ENCODE data around the gene ABCA2.

The ABCA2 gene

DNA sequence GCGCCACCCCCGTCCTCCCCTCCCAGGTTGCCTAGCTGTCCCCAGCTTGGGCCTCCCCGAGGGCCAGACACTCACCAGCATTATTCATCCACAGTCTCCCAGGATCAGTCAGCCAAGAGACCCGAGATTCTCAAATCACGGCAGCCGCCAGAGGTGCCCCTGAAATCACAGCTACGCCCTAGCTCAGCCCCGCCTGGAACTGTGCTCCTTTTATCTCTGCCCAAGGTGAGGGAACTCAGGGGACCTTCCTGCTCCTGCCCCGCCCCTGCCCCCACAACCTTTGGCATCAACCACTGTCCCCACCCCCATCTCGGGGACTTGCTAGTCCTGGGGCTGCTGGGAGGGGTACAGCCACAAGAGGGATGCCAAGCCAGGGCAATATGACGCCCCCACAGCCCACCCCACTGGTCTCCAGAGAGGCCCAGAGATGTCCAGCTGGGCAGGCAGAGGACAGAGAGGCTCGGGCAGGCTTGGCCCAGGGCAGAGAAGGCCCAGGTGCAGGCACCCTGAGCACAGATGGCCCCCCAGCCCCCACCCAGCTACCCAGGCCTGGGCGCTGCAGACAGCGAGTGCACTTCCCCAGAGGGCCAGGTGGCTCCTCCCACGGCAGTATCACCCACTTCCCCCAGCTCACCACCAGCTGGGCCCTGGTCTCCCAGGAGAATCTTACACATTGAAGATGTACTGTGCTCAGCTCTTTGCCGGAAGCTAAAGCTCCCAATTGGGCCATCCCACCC lies 4.0 kb upstream of the ABCA2 start, which contains the start of gene FUT7:
Gene FUT7 (minus strand): TSS at position 185 of the 737 bp plus-strand sequence. CDS start 97 bp downstream, at position 88.
- DNase-seq (ENCODE audit: low read depth in 4 of 4, low spot score in 1 of 4), result no peak

DNA sequence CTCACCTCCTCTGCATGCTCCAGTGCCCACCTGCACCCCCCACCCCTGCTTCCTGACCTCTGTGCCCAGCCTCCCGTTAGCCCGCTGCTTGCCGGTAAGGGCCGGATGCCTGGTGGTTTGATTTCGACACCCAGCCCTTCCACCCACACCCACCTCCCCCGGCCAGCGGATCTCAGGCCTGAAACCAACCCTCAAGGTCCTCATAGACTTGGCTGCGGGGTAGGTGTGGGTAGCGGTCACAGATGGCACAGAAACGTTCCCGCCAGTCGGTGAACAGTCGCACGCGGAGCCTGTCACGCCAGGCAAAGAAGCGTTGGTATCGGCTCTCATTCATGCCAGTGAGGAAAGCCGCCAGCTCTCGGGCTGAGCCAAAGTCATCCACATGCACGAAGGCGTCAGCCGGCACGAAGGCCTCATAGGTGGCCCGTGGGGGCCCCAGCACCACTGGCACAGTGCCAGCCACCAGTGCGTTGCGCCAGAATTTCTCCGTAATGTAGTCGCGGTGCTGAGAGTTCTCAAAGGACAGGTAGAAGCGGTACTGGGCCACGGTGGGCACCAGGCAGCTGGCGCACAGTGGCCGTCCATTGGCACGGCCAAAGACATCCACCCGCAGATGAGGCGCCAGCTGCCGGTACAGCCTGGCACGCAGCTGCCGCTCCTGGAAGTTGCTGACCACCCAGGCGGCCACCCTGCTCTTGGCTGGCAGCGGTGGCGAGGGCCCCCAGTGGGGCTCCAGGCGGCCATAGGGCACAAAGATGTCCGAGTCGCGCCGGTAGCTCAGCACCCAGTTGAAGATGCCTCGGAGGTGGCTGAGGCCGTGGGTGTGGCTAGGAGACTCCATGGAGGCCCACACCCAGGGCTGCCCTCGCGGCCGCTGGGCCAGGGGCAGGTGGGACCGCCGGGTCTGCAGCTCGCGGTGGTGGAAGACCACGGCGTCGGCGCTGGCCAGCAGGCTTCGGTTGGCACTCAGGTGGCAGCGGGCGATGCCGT lies 2.8 kb upstream of the ABCA2 start:
- DNase-seq (ENCODE audit: low read depth in 4 of 4, low spot score in 1 of 4), result peak in 1 of 4 experiments; percentile 33

DNA sequence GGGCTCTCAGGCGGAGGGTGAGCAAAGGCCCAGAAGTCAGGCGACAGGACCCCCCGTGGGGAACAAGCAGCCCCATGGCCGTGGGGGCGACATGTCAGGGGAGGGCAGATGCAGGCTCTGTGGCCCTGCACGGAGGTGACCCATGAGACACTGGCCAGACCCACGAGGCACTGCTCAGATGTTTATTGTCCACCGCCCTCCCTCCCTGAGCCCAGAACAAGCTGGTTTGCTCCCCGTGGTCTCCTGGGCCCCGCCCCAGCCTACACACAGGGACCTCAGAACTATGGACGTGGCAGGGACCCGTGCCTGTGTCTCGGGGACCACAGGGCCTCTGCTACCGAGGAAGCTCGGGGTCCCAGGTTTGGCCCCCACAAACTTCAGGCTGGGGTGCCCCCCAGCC lies 2.0 kb upstream of the ABCA2 start:
- no peak for DNase-seq (ENCODE audit: low read depth in 4 of 4, low spot score in 1 of 4)

DNA sequence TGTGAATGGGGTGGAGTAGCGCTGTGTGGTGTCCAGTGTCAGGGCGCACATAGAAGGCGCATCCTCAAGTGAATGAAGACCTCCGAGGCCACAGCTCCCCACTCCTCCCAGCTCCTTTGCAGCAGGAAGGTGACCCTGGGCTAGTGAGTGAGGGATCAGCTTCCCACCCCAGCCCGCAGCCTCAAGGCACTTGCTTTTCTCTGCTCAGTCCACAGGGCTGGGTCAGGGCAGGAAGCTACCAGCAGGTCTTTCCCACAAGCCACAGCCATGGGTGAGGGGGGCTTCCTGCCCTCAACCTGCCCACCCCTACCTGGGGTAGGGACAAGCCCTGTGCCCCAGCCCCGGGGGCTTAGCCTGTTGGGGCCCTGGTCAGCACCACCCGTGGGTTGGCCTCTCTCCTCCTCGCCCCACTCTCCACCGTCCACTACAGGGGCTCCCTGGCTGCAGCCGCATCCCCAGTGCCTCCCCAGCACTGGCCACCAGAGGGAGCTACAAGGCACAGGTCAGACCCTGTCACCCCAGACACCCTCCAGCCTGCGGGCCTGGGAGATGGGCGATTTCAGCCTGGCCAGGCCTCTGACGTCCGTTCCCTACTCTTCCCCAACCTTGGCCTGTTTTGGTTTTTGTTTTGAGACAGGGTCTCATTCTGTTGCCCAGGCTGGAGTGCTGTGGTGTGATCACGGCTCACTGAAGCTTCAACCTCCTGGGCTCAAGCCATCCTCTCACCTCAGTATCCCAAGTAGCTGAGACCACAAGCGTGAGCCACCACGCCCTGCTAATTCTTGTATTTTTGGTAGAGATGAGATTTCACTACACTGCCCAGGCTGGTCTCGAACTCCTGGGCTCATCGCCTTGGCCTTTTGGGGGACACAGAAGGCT lies 1.3 kb upstream of the ABCA2 start:
- DNase-seq (ENCODE audit: low read depth in 4 of 4, low spot score in 1 of 4), result peak; percentile 55 to 68 (median 62)

DNA sequence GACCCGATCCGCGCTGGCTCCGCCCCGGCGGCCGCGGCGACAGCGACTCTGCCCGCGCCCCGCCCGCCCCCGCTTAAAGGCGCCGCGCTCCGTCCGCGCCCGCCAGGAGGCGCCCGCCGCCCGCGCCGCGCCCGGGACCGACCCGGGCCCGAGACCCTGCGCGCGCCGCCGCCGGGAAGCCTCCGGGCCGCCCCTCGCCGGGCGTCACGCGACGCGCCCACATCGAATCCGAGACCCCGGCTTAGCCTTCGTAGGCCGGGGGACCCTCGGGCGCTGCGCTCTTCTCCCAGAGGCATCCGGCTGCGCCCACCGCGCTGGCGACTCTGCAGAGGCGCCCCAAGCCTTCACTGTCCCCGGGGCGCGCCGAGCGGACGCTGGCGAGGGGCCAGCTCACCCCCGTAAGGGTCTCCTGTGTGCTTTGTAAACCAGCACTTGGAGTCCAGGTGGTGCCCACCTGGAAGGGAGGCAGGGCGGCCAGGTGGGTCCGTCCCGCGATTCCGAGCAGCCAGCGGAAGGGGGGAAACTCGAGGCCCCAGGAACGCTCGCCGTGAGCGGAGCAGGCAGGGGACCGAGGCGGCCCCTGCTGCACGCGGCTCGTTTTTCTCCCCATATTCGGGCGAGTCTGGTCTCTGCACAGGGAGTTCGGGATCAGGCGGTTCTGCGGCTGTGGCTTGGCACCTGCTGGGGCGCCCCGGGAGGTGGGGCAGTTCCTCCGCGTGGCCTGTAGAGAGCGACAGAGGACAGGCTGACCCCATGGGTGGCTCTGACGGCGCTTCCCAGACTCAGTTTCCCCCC lies 423 bp upstream of the ABCA2 start:
- peak in 2 of 4 experiments; percentile 44 to 54 for DNase-seq (ENCODE audit: low read depth in 4 of 4, low spot score in 1 of 4)

DNA sequence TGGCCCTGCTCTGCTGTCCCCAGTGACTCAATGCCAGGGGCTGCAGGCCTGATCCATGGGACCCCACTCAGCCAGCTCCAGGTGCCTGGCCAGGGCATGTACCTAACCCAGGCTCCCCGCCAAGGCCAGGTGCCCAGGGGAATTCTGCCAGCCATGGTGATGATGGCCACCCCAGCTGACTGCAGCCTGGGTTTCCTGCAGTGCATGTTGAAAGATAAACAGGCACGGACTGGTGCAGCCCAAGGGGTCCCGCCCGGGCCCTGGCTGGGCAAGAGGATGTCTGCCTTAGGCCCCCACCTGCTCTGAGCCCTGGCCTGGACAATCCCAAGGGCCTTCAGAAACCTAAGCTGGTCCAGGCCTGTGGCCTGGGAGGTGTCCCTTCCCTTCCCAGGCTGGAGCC lies 1.2 kb downstream of the ABCA2 start:
- DNase-seq (ENCODE audit: low read depth in 4 of 4, low spot score in 1 of 4), result no peak

DNA sequence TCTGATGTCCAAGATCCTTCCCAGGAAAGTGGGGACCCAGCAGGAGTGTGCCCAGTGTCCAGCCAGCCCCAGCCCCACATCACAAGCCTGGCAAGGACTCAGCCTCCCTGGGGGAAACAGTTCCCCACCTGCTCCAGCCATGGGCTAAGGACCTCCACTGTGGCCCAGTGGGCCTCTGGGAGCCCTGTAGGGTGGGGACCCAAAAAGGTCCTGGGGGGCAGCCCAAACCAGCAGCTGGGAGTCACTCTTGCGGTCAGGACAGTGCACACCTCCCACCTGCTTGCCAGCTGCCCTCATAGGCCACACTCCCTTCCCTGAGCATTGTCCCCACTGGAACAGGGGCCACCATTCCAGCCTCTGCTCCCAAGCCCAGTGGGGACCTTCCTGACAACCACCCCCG lies 1.7 kb downstream of the ABCA2 start:
- no peak for DNase-seq (ENCODE audit: low read depth in 4 of 4, low spot score in 1 of 4)

DNA sequence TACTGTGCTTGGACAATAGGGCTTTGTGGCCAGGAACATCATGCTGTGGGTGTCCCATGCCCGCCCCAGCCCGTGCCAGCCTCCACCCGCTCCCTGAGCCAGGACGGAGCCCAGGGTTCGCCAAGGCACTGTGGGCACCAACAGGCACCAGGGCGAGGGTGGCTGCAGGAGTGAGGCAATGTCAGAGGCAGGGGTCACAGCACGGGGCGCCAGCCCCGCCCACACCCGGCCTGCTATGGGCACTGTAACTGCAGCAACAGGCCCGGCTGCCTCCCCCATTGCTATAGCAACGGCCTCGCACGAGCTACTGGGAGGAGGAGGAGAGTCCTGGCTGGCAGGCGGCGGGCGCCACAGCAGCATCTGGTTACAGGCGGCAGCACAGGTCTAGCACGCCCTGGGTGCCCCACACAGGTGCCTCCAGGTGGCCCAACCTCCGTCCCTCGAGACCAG lies 2.5 kb downstream of the ABCA2 start:
- no peak for DNase-seq (ENCODE audit: low read depth in 4 of 4, low spot score in 1 of 4)

DNA sequence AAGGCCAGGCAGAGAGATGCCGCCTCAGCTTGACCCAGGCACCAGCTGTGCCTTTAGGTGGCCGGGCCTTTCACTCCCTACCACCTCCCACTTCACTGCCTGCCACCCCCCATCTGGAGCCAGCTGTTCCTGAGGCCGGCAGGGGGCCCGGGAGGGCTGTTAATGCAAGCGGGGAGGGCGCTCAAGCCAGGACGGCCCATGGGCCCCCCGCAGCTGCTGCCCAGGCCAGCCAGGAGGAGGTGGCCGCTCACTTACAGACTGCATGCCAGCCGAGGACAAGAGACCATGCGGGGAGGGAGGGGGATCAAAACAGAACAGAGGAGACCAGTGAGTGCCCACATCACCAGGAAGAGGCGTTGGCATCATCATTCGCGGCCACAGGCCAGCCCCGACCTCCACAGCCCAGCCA lies 4.5 kb downstream of the ABCA2 start:
- no peak for DNase-seq (ENCODE audit: low read depth in 4 of 4, low spot score in 1 of 4)

DNA sequence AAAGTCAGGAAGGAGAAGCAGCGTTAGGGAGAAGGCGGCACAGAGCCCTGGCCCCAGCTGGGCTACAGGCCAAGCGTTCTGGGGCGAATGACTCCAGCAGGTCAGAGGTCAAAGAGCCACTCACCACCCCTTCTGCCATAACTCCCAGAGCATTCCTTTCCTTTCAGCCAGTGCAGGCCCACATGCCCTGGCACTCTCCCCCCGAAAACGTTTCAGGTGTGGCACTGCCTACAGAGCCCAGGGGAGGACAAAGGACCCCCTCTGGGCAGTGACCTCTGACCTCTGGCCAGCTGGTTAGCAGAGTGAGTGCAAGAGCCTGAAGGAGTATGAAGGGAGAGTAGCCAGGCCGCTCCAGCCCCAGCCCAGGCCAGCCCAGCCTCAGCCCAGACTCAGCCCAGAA lies 4.9 kb downstream of the ABCA2 start:
- DNase-seq (ENCODE audit: low read depth in 4 of 4, low spot score in 1 of 4), result no peak

DNA sequence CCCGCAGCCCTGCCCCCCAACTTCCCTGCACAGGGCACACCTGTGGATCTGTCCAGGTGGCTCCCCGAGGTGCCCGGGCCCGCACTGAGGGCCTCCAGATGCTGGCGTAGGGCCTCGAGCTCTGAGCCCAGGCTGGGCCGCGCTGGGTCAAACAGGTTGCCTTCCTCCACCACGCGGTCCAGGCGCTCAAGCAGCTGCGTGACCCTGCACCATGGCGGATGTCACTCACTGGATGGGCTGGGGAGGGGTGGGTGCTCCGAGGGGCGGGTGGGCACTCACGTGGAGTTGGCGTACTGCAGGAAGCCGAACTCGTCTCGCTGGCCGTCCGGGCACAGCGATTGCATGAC lies 5.4 kb downstream of the ABCA2 start:
- no peak for DNase-seq (ENCODE audit: low read depth in 4 of 4, low spot score in 1 of 4)

DNA sequence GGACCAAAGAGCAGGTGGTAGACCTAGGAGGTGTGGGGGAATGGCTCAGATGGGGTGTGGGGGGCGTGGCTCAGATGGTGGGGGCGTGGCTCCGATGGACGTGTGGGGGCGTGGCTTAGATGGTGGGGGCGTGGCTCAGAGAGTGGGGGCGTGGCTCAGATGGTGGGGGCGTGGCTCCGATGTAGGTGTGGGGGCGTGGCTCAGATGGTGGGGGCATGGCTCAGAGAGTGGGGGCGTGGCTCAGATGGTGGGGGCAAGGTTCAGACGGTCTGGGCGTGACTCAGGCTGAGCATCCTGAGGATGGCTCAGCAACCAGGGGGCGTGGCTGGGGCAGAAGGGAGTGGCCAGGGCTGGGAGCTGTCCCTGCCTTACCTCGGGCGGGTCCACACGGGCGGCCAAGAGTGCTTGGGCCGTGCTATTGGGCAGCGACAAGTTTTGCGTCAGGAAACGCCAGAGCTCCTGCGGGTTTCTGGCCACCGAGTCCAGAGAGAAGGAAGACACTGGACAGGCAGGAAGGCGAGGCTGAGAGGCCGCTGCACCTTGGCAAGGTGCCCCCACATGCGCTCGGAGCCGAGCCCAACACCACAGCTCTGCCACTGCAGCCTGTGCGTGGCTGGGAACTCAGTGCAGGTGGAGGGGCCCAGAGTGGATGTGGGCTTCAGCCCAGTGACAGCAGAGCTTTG lies 5.9 kb downstream of the ABCA2 start:
- peak; percentile 49 to 81 (median 58) for DNase-seq (ENCODE audit: low read depth in 4 of 4, low spot score in 1 of 4)

DNA sequence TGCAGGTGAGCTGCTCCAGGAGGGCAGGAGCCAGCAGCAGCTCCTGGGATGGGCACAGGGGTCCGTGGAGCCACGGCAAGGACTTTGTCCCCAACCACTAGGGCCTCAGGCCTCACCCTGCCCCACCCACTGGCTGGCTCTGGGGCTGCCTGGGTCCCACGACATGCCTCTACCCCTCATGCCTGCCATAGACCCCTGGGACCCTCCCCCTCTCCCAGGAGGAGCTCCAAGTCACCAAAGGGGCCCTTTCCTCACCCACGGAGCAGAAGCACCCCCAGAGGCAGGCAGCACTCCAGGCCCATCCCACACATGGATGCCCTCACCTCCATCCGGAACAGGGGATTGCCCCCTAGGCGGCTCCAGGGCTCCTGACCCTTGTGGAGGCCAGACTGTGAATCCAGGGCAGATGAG lies 6.5 kb downstream of the ABCA2 start:
- no peak for DNase-seq (ENCODE audit: low read depth in 4 of 4, low spot score in 1 of 4)

DNA sequence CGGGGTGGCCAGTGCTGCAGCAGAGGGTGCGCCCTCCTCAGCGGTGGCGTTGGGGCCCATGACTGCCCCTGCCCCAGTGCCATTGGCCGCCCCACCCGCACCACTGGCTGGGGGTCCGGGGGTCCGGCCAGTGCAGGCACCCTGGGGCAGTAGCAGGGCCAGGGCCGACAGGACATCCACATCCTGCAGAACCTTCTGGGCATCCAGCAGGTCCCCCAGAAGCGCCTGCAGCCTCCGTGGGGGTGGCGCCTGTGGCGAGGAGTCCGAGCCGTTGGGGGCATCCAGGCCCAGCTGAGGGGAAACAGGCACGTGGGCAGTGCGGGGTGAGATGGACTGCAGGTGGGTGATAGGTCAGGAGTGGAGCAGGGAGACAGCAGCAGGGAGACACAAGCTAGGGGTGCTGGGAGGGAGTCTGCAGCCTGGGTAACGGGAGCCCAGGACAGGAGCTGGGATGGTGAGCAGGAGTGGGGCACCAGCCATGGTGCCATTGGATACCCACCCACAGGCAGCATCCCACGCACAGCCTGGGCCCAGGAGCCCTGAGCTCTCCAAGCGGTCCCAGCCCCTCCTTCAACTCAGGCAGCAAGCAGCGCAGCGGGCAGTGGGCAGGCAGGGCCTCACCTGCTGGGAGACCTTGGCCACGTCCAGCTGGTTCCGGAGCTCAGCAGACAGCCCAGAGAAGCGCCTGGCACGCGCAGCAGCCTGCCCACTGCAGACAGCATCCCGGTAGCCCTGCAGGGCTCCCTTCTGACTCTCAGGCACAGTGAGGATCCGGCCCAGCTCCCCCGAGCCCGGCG lies 7.1 kb downstream of the ABCA2 start:
- DNase-seq (ENCODE audit: low read depth in 4 of 4, low spot score in 1 of 4), result no peak

DNA sequence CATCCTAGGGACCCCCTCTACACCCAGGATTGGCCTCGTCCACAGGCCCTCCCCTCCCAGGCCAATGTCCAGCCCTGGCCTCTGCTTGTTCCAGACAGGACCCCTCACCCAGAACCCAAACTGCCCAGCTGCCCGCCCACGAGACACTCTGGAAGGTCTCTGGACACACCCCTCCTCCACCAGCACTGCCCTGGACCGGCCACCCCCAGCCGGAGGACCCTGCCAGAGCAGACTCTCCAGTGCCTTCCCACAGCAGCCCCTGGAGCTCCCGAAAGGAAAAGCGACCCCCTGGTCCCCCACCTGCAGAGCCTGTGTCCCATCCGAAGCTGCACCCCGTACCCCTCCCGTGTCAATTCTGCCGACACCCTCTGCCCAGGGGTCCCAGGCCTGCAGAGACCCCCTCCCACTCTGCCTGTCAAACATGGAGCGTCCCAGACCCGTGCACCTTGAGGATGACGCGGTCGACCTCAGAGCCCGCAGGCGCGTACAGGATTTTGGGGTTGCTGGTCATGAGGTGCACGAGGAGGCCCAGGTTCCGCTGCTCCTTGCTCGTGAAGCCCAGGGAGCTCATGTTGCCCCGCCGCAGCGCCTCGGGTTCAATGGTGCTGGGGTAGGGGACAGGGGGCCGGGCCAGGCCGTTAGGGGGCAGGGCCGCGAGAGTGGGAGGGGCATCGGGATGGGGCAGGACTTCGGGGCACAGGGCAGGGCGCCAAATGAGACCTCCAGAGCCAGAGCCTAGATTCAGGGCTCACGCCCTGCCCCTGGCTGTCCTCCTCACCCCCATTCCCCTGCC lies 8.0 kb downstream of the ABCA2 start:
- no peak for DNase-seq (ENCODE audit: low read depth in 4 of 4, low spot score in 1 of 4)

DNA sequence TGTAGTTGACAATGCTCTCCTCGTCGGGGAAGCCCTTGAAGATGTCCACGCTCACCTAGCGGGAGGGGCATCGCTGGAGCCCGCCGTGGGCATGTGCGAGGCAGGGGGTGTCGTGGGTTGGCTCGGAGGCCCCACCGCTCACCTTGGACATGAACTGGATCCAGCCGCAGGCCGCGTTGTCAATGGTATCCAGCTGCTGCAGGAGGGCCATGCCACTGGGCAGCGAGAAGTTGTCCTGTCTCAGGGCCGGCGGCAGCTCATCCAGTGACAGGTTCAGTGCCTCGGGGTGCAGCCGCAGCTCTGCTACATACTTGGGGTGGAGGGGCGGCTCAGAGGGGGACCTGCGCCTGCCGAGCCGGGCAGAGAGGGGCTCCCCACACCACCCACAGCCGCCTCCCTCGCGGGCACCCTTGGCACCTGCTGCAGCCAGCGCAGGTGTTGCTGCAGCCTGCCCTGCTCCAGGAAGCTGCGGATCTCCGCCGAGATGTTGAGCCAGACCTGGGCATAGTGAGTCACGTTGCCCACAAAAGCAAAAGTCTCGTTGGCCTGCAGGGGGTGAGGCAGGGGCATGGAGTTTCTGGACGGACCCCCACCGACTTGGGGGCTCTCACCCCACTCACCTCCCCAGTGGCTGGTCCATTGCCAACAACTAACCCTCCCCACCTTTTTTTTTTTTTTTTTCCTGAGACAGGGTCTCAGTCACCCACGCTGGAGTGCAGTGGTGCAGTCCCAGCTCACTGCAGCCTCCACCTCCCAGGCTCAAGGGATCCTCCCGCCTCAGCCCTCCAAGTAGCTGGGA lies 9.1 kb downstream of the ABCA2 start:
- DNase-seq (ENCODE audit: low read depth in 4 of 4, low spot score in 1 of 4), result no peak

DNA sequence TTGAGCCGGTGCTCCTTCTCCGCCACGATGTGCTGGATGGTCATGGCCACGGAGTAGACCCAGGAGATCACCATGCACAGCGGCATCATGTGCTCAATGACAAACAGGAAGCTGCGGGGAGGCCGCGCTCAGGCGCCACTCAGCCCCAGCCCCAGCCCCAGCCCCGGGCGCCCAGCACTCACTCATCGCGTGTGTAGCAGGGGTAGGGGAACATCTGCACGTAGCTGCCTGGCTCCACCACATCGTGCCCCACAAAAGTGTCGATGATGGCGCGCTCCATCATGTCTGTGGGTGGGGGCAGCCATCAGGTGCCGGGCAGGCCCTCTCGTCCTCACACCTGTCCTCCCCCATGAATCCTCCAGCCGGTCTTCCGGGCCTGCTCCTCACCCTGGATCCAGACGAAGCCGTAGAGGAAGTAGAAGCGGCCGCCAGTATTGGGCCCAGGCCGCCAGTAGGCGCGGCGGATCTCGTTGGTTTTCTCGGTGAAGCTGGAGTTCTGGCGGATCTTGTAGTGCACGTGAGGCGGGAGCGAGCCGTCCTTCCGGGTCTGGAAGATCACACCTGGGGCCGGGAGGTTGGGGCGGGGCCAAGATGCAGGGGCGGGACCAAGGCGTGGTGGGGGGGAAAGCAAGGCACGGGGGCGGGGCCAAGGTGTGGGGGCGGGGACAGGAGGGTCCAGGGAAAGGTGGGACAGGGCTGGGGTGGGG lies 10.1 kb downstream of the ABCA2 start:
- no peak for DNase-seq (ENCODE audit: low read depth in 4 of 4, low spot score in 1 of 4)
